SK-N-SH (cell line): ENCODE data around the gene CLDN7. TPM values are rescaled to one million over a fixed set of nuclear protein-coding genes. Genes with fewer than 3 reads are reported as not detected.

ENCODE experiments used
- CTCF ChIA-PET: fragments of 300-600, 350-600 bp; formaldehyde crosslinking; extraction: SDS; loops from one replicate; lab custom pipeline; 2021; lab: Yijun Ruan, JAX
- POLR2A ChIA-PET: fragments of 350-600 bp; sonication (Branson Sonifier 250); formaldehyde crosslinking; extraction: SDS; loops from one replicate; lab custom pipeline; 2020; ENCODE audit warnings: antibody characterized with exemption, inconsistent platforms; lab: Yijun Ruan, JAX
- DNase-seq: peaks from one replicate; pipeline ENCODE4 v3.0.0; 2012
- H2AFZ ChIP-seq: fragments of 200-600 bp; sonication (generic); 2 replicates; pipeline ENCODE4 v1.8.1; 2016; ENCODE audit warnings: antibody characterized with exemption, mild to moderate bottlenecking, low read depth
- H3F3A ChIP-seq: fragments of 200-600 bp; sonication (generic); replicated peaks from 2 replicates; pipeline ENCODE3; 2016; ENCODE audit warnings: antibody characterized with exemption, mild to moderate bottlenecking; ENCODE audit not compliant: insufficient read depth
- H3K27ac ChIP-seq, 2 experiments: fragments of 200-500 bp in 1 of 2; fragments of 200-600 bp in 1 of 2; sonication (Bioruptor generic) in 1 of 2; sonication (generic), shearing (Covaris generic) in 1 of 2; 2 replicates each; pipeline versions ENCODE4 v1.5.1 to v1.6.1; 2014 to 2016; ENCODE audit warnings: low read depth in 2 of 2, inconsistent platforms in 1 of 2, low read length in 1 of 2, mild to moderate bottlenecking in 1 of 2, mixed read lengths in 1 of 2
- H3K27me3 ChIP-seq: fragments of 200-600 bp; sonication (generic), shearing (Covaris generic); 2 replicates; pipeline ENCODE4 v1.6.1; 2016; ENCODE audit warnings: mixed run types; ENCODE audit not compliant: insufficient read depth
- H3K36me3 ChIP-seq, 2 experiments: fragments of 200-500 bp in 1 of 2; fragments of 200-600 bp in 1 of 2; sonication (Bioruptor generic) in 1 of 2; sonication (generic) in 1 of 2; replicated peaks in 1 of 2; 2 replicates each; pipeline versions ENCODE3 to v1.5.1; 2014 to 2016; ENCODE audit warnings: low read length in 1 of 2, mild to moderate bottlenecking in 1 of 2; ENCODE audit not compliant: insufficient read depth in 2 of 2, control insufficient read depth in 1 of 2
- H3K4me1 ChIP-seq, 2 experiments: fragments of 200-500 bp in 1 of 2; fragments of 200-600 bp in 1 of 2; sonication (Bioruptor generic) in 1 of 2; sonication (generic), shearing (Covaris generic) in 1 of 2; 2 replicates each; pipeline versions ENCODE4 v1.5.1 to v1.6.1; 2014 to 2016; ENCODE audit warnings: low read depth in 1 of 2, low read length in 1 of 2, mixed run types in 1 of 2; ENCODE audit not compliant: insufficient read depth in 2 of 2, control insufficient read depth in 1 of 2
- H3K4me2 ChIP-seq: fragments of 200-600 bp; sonication (generic), shearing (Covaris generic); 2 replicates; pipeline ENCODE4 v1.6.1; 2017; ENCODE audit warnings: mixed run types
- H3K4me3 ChIP-seq, 2 experiments: fragments of 200-500 bp in 1 of 2; fragments of 200-600 bp in 1 of 2; sonication (Bioruptor generic) in 1 of 2; sonication (generic), shearing (Covaris generic) in 1 of 2; 2 replicates each; pipeline versions ENCODE4 v1.5.1 to v1.8.1; 2014 to 2016; ENCODE audit warnings: low read depth in 2 of 2, inconsistent platforms in 1 of 2, low read length in 1 of 2, mild to moderate bottlenecking in 1 of 2, mixed read lengths in 1 of 2, moderate library complexity in 1 of 2
- H3K79me2 ChIP-seq: fragments of 200-600 bp; sonication (generic); 2 replicates; pipeline ENCODE4 v1.8.1; 2017; ENCODE audit warnings: mild to moderate bottlenecking; ENCODE audit not compliant: insufficient read depth
- H3K9ac ChIP-seq: fragments of 200-600 bp; sonication (generic); 2 replicates; pipeline ENCODE4 v1.6.1; 2017; ENCODE audit warnings: mixed run types
- H3K9me2 ChIP-seq: fragments of 200-600 bp; sonication (generic); 2 replicates; pipeline ENCODE4 v1.6.1; 2017; ENCODE audit warnings: mixed run types
- H3K9me3 ChIP-seq: fragments of 200-600 bp; sonication (generic); 2 replicates; pipeline ENCODE4 v1.6.1; 2017; ENCODE audit warnings: mixed run types, mild to moderate bottlenecking, moderate library complexity
- H4K20me1 ChIP-seq: fragments of 200-600 bp; sonication (generic); 2 replicates; pipeline ENCODE4 v1.6.1; 2017; ENCODE audit warnings: mild to moderate bottlenecking, mixed run types; ENCODE audit not compliant: insufficient read depth
- CHD2 ChIP-seq: fragments of 150-350 bp; IDR thresholded peaks from 2 replicates; pipeline ENCODE4 v1.6.1; 2018; ENCODE audit warnings: low read length; ENCODE audit not compliant: partially characterized antibody
- EP300 ChIP-seq, 2 experiments: IDR thresholded peaks; 2 replicates each; pipeline versions ENCODE4 v1.4.0 to v1.6.1; 2012; ENCODE audit warnings: borderline replicate concordance in 1 of 2, low read depth in 1 of 2, low read length in 1 of 2
- FOXJ3 ChIP-seq: sonication (generic); formaldehyde crosslinking; IDR thresholded peaks from 2 replicates; pipeline ENCODE4 v1.5.1; 2020; ENCODE audit warnings: mild to moderate bottlenecking, missing genetic modification reagents
- GABPA ChIP-seq: IDR thresholded peaks from 2 replicates; pipeline ENCODE4 v1.4.0; 2012; ENCODE audit warnings: low read depth, mild to moderate bottlenecking
- JUND ChIP-seq: IDR thresholded peaks from 2 replicates; pipeline ENCODE4 v1.4.0; 2012
- MAX ChIP-seq: IDR thresholded peaks from 2 replicates; pipeline ENCODE4 v1.4.0; 2012; ENCODE audit warnings: low read depth
- MEF2A ChIP-seq: IDR thresholded peaks from 2 replicates; pipeline ENCODE4 v1.4.0; 2012; ENCODE audit warnings: low read depth, borderline replicate concordance
- MXI1 ChIP-seq: IDR thresholded peaks from 2 replicates; pipeline ENCODE4 v1.6.1; 2012; ENCODE audit warnings: mild to moderate bottlenecking, low read depth, low read length, improper control_type of control experiment
- PBX3 ChIP-seq: IDR thresholded peaks from 2 replicates; pipeline ENCODE4; 2012
- POLR2AphosphoS5 ChIP-seq: IDR thresholded peaks from 2 replicates; pipeline ENCODE4 v1.6.1; 2012; ENCODE audit warnings: low read depth, low read length
- RXRA ChIP-seq: IDR thresholded peaks from 2 replicates; pipeline ENCODE4 v1.4.0; 2012; ENCODE audit warnings: low read depth, mild to moderate bottlenecking, borderline replicate concordance
- TAF1 ChIP-seq: IDR thresholded peaks from 2 replicates; pipeline ENCODE4 v1.6.1; 2012; ENCODE audit warnings: low read depth, mild to moderate bottlenecking, low read length, moderate library complexity, borderline replicate concordance
- TCF12 ChIP-seq: IDR thresholded peaks from 2 replicates; pipeline ENCODE4 v1.4.0; 2012
- TEAD4 ChIP-seq: IDR thresholded peaks from 2 replicates; pipeline ENCODE4 v1.4.0; 2012; ENCODE audit warnings: mild to moderate bottlenecking, borderline replicate concordance; ENCODE audit not compliant: insufficient read depth
- USF2 ChIP-seq: fragments of 150-350 bp; IDR thresholded peaks from 2 replicates; pipeline ENCODE4 v1.6.1; 2017; ENCODE audit warnings: antibody characterized with exemption, low read length, low read depth, borderline replicate concordance
- WGBS: methylation state at CpG from one replicate; pipeline ENCODE4 v1.1.6; 2017; ENCODE audit warnings: low lambda C conversion rate; 5-methylcytosine and 5-hydroxymethylcytosine counted together
- polyA plus RNA-seq, 3 experiments: library from polyadenylated mRNA; depleted of rRNA; stranded (reverse); fragments of >200 nt; gene quantifications; 2 replicates each; pipeline ENCODE4 v1.2.3, GENCODE V29; 2012

The CLDN7 gene
- polyA plus RNA-seq, 1 of the 3 experiments (the other 2 are of a cell fraction): 5.0 TPM

- TF ChIP-seq RXRA: no peak
- no peak for TF ChIP-seq JUND
Measured at GRCh38 chr17:7285679-7286078, 23.4 kb upstream of the CLDN7 start (continued).

GRCh38 chr17:7284911-7285310 is 22.6 kb upstream of the CLDN7 start:
- Histone ChIP-seq H3F3A (peaks cover 13% of the 10 kb centered on the region), H2AFZ (no peak overlapping the region), H3K9me2 (no peaks in the 10 kb centered on the region), H3K36me3 (no peaks in the 10 kb centered on the region), H3K9ac (no peak overlapping the region), H3K9me3 (no peaks in the 10 kb centered on the region), H3K27ac (no peak overlapping the region), H3K4me2 (no peak overlapping the region), H3K27me3 (peaks cover 6% of the 10 kb centered on the region; the same call in 1 of the 2 replicates), H3K79me2 (no peaks in the 10 kb centered on the region), H3K4me3 (no peak overlapping the region), H4K20me1 (no peaks in the 10 kb centered on the region), H3K4me1 (peaks cover 6 to 18% of the 10 kb centered on the region in 2 experiments; a peak in 2 of 4 replicates)
- WGBS: 79% methylated on average over 13 of the region's 16 CpGs
- CTCF ChIA-PET: interaction anchor here (0.8 to 8.8 kb wide), 3 partner anchors 13 to 263 kb away, joined by 3 to 169 read pairs (median 3); no protein-coding TSS in a partner anchor
- POLR2A ChIA-PET: no interaction called here
- DNase-seq: no peak
- TF ChIP-seq EP300 (IDR thresholded peaks at IDR 0.05; ENCODE audit: borderline replicate concordance in 1 of 2, low read depth in 1 of 2, low read length in 1 of 2): no peak
- no peak for TF ChIP-seq MAX
- no peak for TF ChIP-seq PBX3
- no peak for TF ChIP-seq GABPA
- TF ChIP-seq CHD2: no peak
- TF ChIP-seq RXRA: no peak
- TF ChIP-seq MEF2A: no peak
- no peak for TF ChIP-seq POLR2AphosphoS5
- TF ChIP-seq MXI1: no peak
- TF ChIP-seq TCF12: no peak
- TF ChIP-seq FOXJ3 (CRISPR knock-in tag): no peak
- no peak for TF ChIP-seq JUND
- no peak for TF ChIP-seq USF2
- TF ChIP-seq TAF1: no peak
- no peak for TF ChIP-seq TEAD4
- TF ChIP-seq, all 33 proteins: peak for 0
